ENCODE results near the gene ABCC4.

The ABCC4 gene

GRCh38 chr13:95150555-95150954 is 150.7 kb downstream of the ABCC4 start:
- no peak for DNase-seq

GRCh38 chr13:95146486-95146885 is 154.8 kb downstream of the ABCC4 start:
- no peak for DNase-seq

DNA sequence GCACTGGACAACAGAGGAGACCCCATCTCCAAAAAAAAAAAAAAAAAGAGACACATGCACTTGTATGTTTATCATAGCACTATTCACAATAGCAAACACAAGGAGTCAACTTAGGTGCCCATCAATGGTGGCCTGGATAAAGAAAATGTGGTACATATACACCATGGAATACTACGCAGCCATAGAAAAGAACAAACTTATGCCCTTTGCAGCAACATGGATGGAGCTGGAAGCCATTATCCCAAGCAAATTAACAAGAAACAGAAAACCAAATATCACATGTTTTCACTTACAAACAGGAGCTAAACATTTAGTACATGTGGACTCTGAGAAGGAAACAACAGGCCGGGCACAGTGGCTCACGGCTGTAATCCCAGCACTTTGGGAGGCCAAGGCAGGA is 155.7 kb downstream of the ABCC4 start:
- DNase-seq, result no peak

GRCh38 chr13:95140502-95140901 is 160.7 kb downstream of the ABCC4 start:
- DNase-seq, result no peak

DNA sequence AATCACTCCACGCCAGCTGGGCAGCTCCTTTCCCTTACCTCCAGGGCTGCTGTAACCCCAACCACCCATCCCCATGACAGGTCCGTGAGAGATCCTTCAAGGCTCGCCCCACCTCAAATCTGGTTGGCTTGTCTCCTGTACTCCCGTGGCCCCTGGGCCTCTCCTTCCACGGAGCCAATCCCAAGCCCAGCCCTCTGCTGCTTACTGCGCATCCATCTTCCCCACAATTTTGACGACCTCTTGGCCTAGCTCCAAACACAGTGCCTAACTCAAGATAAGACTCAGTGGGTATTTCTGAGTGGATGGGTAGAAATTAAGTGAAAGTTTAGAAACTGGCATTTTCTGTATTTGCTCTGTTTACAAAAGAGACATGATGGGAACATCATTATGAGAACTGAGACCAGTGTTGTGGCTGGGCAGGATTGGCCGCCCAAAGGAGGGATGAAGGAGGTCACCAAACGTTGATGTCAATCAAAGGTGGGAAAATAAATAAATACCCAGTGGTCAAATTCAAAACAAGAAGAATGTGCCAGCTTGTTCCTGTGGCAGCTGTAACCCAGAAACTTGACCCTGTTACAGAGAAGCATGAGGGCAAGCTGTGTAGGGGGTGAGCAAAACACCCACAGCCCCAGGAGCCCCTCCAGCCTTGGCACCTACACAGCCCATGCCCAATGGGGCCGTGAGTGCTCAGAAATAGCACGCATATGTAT is 162.2 kb downstream of the ABCC4 start:
- no peak for DNase-seq

GRCh38 chr13:95137096-95137495 is 164.2 kb downstream of the ABCC4 start:
- DNase-seq, result no peak

- DNase-seq, result no peak
Observed at GRCh38 chr13:95136638-95137037, 164.6 kb downstream of the ABCC4 start.

DNA sequence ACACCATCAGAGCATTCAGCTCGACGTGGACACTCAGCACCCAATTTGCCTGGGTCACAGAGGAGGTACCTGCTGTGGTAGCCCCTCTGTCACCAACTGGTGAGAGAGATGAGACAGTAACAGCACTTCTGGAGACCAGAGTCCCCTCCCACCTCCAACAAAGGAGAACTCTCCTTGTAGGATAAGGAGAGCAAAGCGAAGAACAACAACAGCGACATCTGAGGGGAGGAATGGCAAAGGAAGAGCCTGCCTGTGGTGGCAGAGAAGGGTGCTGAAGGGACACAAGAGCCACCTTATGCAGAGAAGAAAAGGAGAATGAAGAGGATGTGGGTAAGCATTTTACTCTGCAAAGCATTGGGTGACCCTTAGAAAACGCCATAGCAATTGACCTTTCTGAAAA is 167.8 kb downstream of the ABCC4 start:
- no peak for DNase-seq

GRCh38 chr13:95129004-95129403 is 172.2 kb downstream of the ABCC4 start:
- DNase-seq, result no peak

GRCh38 chr13:95128045-95128643 is 173.1 kb downstream of the ABCC4 start:
- peak; percentile 53 for DNase-seq

DNA sequence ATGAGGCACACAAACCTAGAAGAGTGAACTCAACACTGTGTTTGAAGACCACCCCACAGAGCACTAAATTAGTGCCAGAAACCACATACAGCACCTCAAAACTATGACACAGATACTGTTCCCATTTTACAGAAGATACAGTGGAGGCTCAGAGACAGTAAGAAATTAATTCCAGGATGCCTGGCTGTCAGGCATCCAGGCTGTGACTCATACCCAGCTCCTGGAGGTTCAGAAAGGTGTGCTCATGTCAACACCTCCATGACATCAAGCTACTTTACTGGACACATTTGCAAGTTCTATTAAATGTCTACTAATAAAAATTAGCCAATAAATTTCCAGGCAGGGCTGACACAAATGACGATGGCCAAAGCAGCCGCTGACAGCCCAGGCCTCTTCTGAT is 176.3 kb downstream of the ABCC4 start:
- no peak for DNase-seq

DNA sequence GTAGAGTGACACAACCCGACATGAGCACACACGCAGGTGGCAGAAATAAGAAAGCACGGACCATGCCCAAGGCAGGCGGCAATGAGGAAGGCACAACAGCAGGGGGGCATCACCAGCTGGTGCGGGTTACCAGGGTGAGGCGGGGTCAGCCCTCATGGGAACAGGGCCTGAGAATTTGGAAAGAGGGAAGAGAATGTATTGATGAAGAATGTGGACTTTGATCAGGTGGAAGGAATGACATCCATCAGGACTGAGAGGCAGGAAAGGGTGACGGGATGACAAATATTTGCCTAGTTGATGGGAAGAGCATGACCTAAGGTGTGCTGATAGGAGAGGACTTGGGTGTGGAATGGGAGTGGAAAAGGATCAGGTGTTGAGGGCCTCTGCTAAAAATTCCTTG is 177.5 kb downstream of the ABCC4 start:
- DNase-seq, result no peak

DNA sequence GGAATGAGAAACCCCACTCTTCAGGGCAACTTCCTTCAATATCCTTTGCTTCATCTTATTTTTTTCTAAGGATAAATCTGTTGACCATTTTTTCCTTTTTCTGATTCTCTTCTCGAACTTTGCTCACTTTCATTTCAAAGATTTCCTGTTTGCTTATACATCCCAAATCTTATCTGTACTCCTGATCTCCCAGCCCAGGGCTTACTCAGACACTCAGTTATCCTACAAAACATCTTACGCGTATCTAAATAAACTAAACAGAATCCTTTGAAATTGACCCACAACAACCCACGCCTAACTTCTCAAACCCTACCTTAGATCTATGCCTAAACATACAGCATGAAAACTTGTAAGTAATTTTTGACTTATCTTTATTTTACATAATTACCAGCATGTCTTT is 179.2 kb downstream of the ABCC4 start:
- DNase-seq, result no peak

DNA sequence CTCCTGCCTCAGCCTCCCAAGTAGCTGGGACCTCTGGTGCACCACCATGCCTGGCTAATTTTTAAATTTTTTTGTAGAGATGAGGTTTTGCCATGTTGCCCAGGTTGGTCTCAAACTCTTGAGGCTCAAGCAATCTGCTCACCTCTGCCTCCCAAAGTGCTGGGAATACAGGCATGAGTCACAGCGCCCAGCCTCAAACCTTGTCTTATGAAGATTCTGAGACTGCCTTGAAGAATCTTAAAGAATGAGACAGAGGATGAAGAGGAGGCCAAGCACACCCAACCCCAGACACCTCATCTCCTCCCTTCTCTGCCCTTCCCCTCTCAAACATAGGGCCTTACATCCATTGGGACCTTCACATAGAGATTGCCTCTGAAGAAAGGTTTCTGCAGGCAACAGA is 179.7 kb downstream of the ABCC4 start:
- no peak for DNase-seq

DNA sequence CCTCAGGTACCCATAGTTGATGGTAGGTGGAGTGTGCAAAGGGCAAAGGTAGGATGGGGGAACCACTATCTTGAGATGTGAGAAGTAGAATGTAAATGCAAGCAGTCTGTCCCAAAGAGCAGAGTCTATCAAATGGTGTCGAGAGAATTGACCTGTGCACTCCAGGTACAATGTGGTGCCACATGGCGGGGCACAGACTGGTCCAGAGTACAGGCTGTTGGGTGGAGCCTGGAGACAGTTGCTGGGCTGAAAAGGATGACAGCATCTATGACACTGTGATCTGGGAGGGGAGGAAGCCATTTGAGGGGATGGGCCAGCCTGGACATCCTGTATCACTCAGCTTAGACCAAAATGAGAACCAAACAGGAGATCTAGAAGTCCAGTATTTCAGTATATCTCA is 180.6 kb downstream of the ABCC4 start:
- DNase-seq, result no peak

DNA sequence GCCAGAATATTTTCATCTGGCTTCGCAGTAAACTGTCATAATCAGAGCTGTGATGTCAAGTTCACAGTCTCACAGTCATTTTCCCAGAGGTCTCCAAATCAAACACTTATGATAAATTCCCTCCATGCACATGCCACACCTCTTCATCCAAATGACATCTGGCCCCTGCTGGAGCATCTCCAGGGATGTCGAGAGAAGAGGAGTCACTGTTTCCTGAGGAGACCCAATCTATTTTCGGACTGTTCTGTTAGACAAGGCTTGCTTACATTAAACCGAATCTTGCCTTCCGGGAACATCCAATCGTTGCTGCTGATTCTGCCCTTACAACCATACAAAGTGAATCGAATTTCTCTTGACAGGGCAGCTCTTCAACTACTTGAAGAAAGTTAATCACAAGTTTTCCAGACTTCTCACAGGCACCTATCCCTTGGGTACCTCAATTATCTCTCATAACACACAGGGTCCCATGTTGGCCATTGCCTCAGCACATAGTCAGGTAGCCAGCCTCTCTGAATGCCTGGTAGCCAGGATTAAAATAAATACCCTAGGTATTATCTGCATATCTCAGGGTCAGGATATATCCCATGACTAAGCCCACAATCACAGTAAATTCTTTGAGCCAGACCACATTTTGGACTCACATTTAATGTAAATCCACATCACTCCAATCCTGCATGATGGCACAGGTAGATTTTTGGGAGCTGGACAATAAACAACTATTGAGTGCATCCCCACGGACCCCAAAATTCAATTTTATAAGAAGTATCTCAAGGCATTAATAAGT is 182.5 kb downstream of the ABCC4 start:
- no peak for DNase-seq

GRCh38 chr13:95117092-95117491 is 184.2 kb downstream of the ABCC4 start:
- peak; percentile 19 for DNase-seq

GRCh38 chr13:95115525-95115924 is 185.7 kb downstream of the ABCC4 start:
- peak; percentile 12 for DNase-seq

GRCh38 chr13:95113601-95114000 is 187.7 kb downstream of the ABCC4 start:
- peak; percentile 68 for DNase-seq

GRCh38 chr13:95112883-95113282 is 188.4 kb downstream of the ABCC4 start:
- peak; percentile 58 for DNase-seq

DNA sequence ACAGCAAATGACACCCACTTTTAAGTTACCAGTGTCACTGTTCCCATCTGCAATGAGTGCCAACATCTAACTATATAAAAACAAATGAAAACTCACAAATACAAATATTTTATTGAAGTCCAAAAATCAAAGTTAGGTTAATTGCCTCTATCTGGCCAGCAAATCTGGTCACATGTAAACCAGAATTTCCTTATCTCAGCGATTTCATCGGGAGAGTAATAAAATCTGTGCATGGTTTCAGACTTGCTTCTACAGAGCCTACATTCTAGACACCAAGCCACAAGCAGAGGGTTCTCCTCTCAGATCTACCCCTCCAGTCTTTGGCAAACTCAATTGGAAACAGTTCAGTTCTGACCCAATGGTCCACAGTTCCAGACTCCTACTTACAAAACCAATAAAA is 189.6 kb downstream of the ABCC4 start:
- DNase-seq, result no peak

GRCh38 chr13:95106562-95106961 is 194.7 kb downstream of the ABCC4 start:
- no peak for DNase-seq

DNA sequence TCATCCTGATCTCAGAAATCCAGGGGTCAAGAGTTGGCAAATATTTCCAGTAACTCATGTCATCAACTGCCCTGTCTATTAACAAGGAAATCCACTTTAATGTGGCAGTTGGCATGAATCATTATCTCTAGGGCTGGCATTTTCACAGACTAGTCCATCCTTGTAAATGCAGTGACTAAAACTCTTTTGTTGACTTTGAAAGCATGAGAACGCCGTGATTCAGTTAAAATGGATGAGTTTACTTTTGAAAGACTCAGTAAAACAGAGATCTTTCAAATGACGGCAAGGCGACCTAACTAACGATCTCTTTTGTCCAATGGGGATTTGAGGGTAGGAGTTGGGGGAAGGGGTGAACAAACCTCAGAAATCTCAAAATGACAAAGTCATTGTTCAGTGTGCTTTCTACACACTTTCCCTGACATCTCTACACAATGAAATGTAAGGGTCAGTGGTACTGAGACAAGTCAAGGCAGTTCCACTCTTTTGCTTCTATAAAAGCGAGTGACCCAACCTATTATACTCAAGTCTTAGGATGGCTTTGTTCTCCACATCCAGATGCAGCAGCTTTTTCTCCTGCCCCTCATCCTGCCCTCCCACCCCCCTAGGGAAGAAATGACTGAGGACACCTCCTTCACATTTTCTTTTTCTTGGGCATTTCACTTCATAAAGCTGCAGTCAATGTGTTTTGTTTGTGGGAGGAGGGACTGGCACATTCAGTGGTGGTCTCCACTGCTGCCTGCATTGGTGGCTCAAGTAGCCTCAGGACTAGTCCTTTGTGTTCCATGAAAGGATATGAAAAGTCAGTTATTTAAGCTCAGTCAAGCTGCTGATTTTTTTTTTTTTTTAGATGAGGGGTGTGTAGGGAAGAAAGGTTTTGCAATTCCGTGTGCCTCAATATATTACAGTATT is 200.5 kb downstream of the ABCC4 start:
- peak; percentile 44 for DNase-seq
